ENCODE measurements around the gene NR2F2.

NR2F2 gene

GRCh38 chr15:96330450-96331143 is at the start of gene NR2F2:
TSS of gene NR2F2 (plus strand) at chr15:96330700. CDS start at chr15:96332106, 1,406 bp downstream.
- H3K4me1 ChIP-seq (ENCODE audit: control insufficient read depth, insufficient read depth, low read length, unreplicated experiment), result peaks cover 9% of the 10 kb centered on the region
- peaks cover 94% of the 10 kb centered on the region for H3K79me2 ChIP-seq (ENCODE audit: control insufficient read depth, insufficient read depth, low read length, unreplicated experiment)
- no peaks in the 10 kb centered on the region for H3K27me3 ChIP-seq (ENCODE audit: insufficient read depth, low read length)
- H3K27ac ChIP-seq (ENCODE audit: low read depth, low read length), result peak within 1 kb of the TSS; percentile 93
- peak within 1 kb of the TSS; percentile 97 for H3K4me3 ChIP-seq (ENCODE audit: low read depth, low read length)
- peaks cover 27% of the 10 kb centered on the region for H3K36me3 ChIP-seq (ENCODE audit: insufficient read depth, low read length)
- peak within 1 kb of the TSS; percentile 44 for H2AFZ ChIP-seq (ENCODE audit: low read length, unreplicated experiment)

- H3K79me2 ChIP-seq (ENCODE audit: control insufficient read depth, insufficient read depth, low read length, unreplicated experiment), result peaks cover 9% of the 10 kb centered on the region
- H3K27me3 ChIP-seq (ENCODE audit: insufficient read depth, low read length), result no peaks in the 10 kb centered on the region
- peaks cover 34% of the 10 kb centered on the region for H3K36me3 ChIP-seq (ENCODE audit: insufficient read depth, low read length)
- peak overlapping the region; percentile 65 for H3K4me3 ChIP-seq (ENCODE audit: low read depth, low read length)
- H3K4me1 ChIP-seq (ENCODE audit: control insufficient read depth, insufficient read depth, low read length, unreplicated experiment), result peaks cover 27% of the 10 kb centered on the region
- peak overlapping the region; percentile 79 for H3K27ac ChIP-seq (ENCODE audit: low read depth, low read length)
- H2AFZ ChIP-seq (ENCODE audit: low read length, unreplicated experiment), result peak overlapping the region; percentile 64
Observed at GRCh38 chr15:96285305-96285704, 45.2 kb upstream of the NR2F2 start.

GRCh38 chr15:96285729-96286254 is 44.7 kb upstream of the NR2F2 start:
- Histone ChIP-seq H3K36me3 (ENCODE audit: insufficient read depth, low read length) (peaks cover 34% of the 10 kb centered on the region), H3K79me2 (ENCODE audit: control insufficient read depth, insufficient read depth, low read length, unreplicated experiment) (peaks cover 9% of the 10 kb centered on the region), H2AFZ (ENCODE audit: low read length, unreplicated experiment) (peak overlapping the region; percentile 64), H3K4me1 (ENCODE audit: control insufficient read depth, insufficient read depth, low read length, unreplicated experiment) (peaks cover 27% of the 10 kb centered on the region), H3K4me3 (ENCODE audit: low read depth, low read length) (peak overlapping the region; percentile 65), H3K27ac (ENCODE audit: low read depth, low read length) (peak overlapping the region; percentile 79), H3K27me3 (ENCODE audit: insufficient read depth, low read length) (no peaks in the 10 kb centered on the region)

DNA sequence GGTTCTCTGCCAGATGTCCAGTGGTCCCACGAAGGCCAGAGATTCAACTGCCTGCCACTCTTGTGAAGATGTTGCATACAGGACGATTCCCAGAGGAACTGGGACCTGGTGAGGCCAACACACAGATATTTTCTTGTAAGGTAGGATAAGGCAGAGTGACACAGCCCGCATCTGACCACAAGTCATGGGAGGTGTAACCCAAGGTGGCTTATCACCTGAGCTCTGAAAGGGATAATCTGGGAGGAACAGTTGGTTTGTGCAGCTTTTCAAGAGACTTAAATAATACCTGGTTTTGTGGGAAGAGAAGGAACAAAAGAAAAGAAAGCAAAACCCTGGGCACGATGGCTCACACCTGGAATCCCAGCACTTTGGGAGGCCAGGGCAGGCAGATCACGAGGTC is 39.8 kb upstream of the NR2F2 start:
- no peaks in the 10 kb centered on the region for H3K27me3 ChIP-seq (ENCODE audit: insufficient read depth, low read length)
- H3K27ac ChIP-seq (ENCODE audit: low read depth, low read length), result no peak overlapping the region
- H3K4me3 ChIP-seq (ENCODE audit: low read depth, low read length), result no peak overlapping the region
- H2AFZ ChIP-seq (ENCODE audit: low read length, unreplicated experiment), result no peak overlapping the region
- H3K79me2 ChIP-seq (ENCODE audit: control insufficient read depth, insufficient read depth, low read length, unreplicated experiment), result no peaks in the 10 kb centered on the region
- 0 out of 2 replicates have a peak, but pooled peaks cover 14% of the 10 kb centered on the region for H3K36me3 ChIP-seq (ENCODE audit: insufficient read depth, low read length)
- peaks cover 7% of the 10 kb centered on the region for H3K4me1 ChIP-seq (ENCODE audit: control insufficient read depth, insufficient read depth, low read length, unreplicated experiment)

GRCh38 chr15:96292635-96293034 is 37.9 kb upstream of the NR2F2 start:
- H3K36me3 ChIP-seq (ENCODE audit: insufficient read depth, low read length), result peaks cover 12% of the 10 kb centered on the region
- H2AFZ ChIP-seq (ENCODE audit: low read length, unreplicated experiment), result no peak overlapping the region
- no peaks in the 10 kb centered on the region for H3K79me2 ChIP-seq (ENCODE audit: control insufficient read depth, insufficient read depth, low read length, unreplicated experiment)
- H3K27ac ChIP-seq (ENCODE audit: low read depth, low read length), result no peak overlapping the region
- no peaks in the 10 kb centered on the region for H3K4me1 ChIP-seq (ENCODE audit: control insufficient read depth, insufficient read depth, low read length, unreplicated experiment)
- no peaks in the 10 kb centered on the region for H3K27me3 ChIP-seq (ENCODE audit: insufficient read depth, low read length)
- H3K4me3 ChIP-seq (ENCODE audit: low read depth, low read length), result no peak overlapping the region

- Histone ChIP-seq H3K79me2 (ENCODE audit: control insufficient read depth, insufficient read depth, low read length, unreplicated experiment) (no peaks in the 10 kb centered on the region), H2AFZ (ENCODE audit: low read length, unreplicated experiment) (no peak overlapping the region), H3K36me3 (ENCODE audit: insufficient read depth, low read length) (peaks cover 15% of the 10 kb centered on the region), H3K27me3 (ENCODE audit: insufficient read depth, low read length) (no peaks in the 10 kb centered on the region), H3K27ac (ENCODE audit: low read depth, low read length) (no peak overlapping the region), H3K4me1 (ENCODE audit: control insufficient read depth, insufficient read depth, low read length, unreplicated experiment) (no peaks in the 10 kb centered on the region), H3K4me3 (ENCODE audit: low read depth, low read length) (no peak overlapping the region)
Observed at GRCh38 chr15:96293441-96293840, 37.1 kb upstream of the NR2F2 start.

DNA sequence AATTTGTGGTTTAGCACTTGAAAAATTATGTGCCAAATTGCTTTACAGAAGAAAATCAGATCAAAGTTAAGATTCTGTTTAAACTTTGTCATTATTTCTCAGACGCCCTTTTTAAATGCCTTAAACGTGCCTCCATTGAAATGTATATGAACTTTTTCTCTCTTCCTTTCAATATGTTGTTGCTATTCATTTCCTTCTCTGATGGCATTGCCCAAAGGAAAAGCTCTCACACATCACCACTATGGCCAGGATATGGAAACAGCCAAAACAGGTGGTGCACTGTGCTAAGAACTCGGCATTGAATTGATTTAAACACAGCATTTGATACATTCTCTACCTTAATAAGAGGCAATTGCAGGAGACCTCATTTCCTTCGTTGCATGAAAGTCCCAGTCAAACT is 35.7 kb upstream of the NR2F2 start:
- Histone ChIP-seq H3K4me3 (ENCODE audit: low read depth, low read length) (no peak overlapping the region), H3K36me3 (ENCODE audit: insufficient read depth, low read length) (peaks cover 20% of the 10 kb centered on the region), H3K27me3 (ENCODE audit: insufficient read depth, low read length) (no peaks in the 10 kb centered on the region), H3K79me2 (ENCODE audit: control insufficient read depth, insufficient read depth, low read length, unreplicated experiment) (no peaks in the 10 kb centered on the region), H3K27ac (ENCODE audit: low read depth, low read length) (no peak overlapping the region), H3K4me1 (ENCODE audit: control insufficient read depth, insufficient read depth, low read length, unreplicated experiment) (no peaks in the 10 kb centered on the region), H2AFZ (ENCODE audit: low read length, unreplicated experiment) (no peak overlapping the region)

GRCh38 chr15:96296264-96296663 is 34.2 kb upstream of the NR2F2 start:
- Histone ChIP-seq H3K79me2 (ENCODE audit: control insufficient read depth, insufficient read depth, low read length, unreplicated experiment) (no peaks in the 10 kb centered on the region), H3K27ac (ENCODE audit: low read depth, low read length) (no peak overlapping the region), H3K4me1 (ENCODE audit: control insufficient read depth, insufficient read depth, low read length, unreplicated experiment) (no peaks in the 10 kb centered on the region), H3K4me3 (ENCODE audit: low read depth, low read length) (no peak overlapping the region), H3K27me3 (ENCODE audit: insufficient read depth, low read length) (no peaks in the 10 kb centered on the region), H2AFZ (ENCODE audit: low read length, unreplicated experiment) (no peak overlapping the region), H3K36me3 (ENCODE audit: insufficient read depth, low read length) (peaks cover 22% of the 10 kb centered on the region)

DNA sequence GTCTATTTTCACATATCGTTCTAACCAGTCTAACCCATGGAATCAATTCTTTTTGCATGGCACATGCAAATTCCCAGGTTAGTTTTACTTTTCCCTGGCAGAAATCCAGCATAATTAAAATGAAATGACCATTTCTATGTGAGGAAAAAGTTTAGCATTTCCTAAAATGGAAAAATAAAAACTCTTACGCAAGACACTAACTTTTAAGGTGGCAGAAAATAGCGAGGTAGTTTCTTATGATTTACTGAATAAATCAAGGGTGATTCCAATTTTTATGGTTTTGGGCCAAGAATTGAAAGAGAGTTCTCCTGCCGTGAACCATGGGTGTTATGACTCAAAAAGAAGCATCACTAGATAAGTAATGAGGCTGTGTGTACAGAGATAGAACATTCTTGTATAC is 32.7 kb upstream of the NR2F2 start:
- H3K36me3 ChIP-seq (ENCODE audit: insufficient read depth, low read length), result peaks cover 22% of the 10 kb centered on the region
- no peak overlapping the region for H2AFZ ChIP-seq (ENCODE audit: low read length, unreplicated experiment)

GRCh38 chr15:96298217-96298616 is 32.3 kb upstream of the NR2F2 start:
- Histone ChIP-seq H3K27me3 (ENCODE audit: insufficient read depth, low read length) (no peaks in the 10 kb centered on the region), H3K36me3 (ENCODE audit: insufficient read depth, low read length) (peaks cover 22% of the 10 kb centered on the region), H3K4me3 (ENCODE audit: low read depth, low read length) (no peak overlapping the region), H3K79me2 (ENCODE audit: control insufficient read depth, insufficient read depth, low read length, unreplicated experiment) (no peaks in the 10 kb centered on the region), H2AFZ (ENCODE audit: low read length, unreplicated experiment) (no peak overlapping the region), H3K4me1 (ENCODE audit: control insufficient read depth, insufficient read depth, low read length, unreplicated experiment) (no peaks in the 10 kb centered on the region), H3K27ac (ENCODE audit: low read depth, low read length) (no peak overlapping the region)

More for the DNA sequence above, 32.7 kb upstream of the NR2F2 start:
- H3K4me1 ChIP-seq (ENCODE audit: control insufficient read depth, insufficient read depth, low read length, unreplicated experiment), result no peaks in the 10 kb centered on the region
- no peaks in the 10 kb centered on the region for H3K79me2 ChIP-seq (ENCODE audit: control insufficient read depth, insufficient read depth, low read length, unreplicated experiment)
- H3K27ac ChIP-seq (ENCODE audit: low read depth, low read length), result no peak overlapping the region
- H3K4me3 ChIP-seq (ENCODE audit: low read depth, low read length), result no peak overlapping the region
- H3K27me3 ChIP-seq (ENCODE audit: insufficient read depth, low read length), result no peaks in the 10 kb centered on the region

- Histone ChIP-seq H3K4me3 (ENCODE audit: low read depth, low read length) (no peak overlapping the region), H3K27ac (ENCODE audit: low read depth, low read length) (no peak overlapping the region), H2AFZ (ENCODE audit: low read length, unreplicated experiment) (no peak overlapping the region), H3K36me3 (ENCODE audit: insufficient read depth, low read length) (peaks cover 29% of the 10 kb centered on the region), H3K27me3 (ENCODE audit: insufficient read depth, low read length) (no peaks in the 10 kb centered on the region), H3K79me2 (ENCODE audit: control insufficient read depth, insufficient read depth, low read length, unreplicated experiment) (no peaks in the 10 kb centered on the region), H3K4me1 (ENCODE audit: control insufficient read depth, insufficient read depth, low read length, unreplicated experiment) (no peaks in the 10 kb centered on the region)
Observed at GRCh38 chr15:96300836-96301235, 29.7 kb upstream of the NR2F2 start.
